ENCODE measurements around the gene NTN5. TPM values are rescaled to one million over a fixed set of nuclear protein-coding genes. Genes with fewer than 3 reads are reported as not detected.
"Not testable (repeated sequence)": the region's sequence is repeated elsewhere in the genome, so short reads cannot be mapped to it uniquely, and the experiment has no call there.

NTN5 gene
- total and polyA plus RNA-seq, 8 donors = 0.12 to 1.8 (median 0.25) TPM; not detected in 1

DNA sequence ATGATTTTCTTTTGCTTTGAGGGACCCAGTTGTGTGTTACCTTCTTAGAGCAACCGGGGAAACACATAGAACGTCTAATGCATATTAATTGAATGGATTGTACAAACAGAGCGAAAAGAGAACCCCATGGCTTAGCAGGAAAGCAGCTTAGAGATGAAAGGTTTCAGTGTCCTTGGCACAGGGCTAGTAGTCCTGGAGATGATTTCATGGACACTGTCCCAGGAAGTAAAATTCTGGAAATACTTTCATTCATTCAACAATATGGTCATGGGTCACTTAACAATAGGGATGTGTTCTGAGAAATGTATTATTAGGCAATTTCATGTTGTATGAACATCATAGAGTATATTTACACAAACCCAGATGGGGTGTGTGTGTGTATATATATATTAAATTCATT, 13.3 kb upstream of the NTN5 start:
- no peaks in the 10 kb centered on the region for H3K9me3 ChIP-seq
- FAIRE-seq (no peak), DNase-seq (no peak), ATAC-seq (no peak)
- intact Hi-C loops (cut with DNase I) = no loop called here
- no peak overlapping the region for H3K4me3 ChIP-seq
- no peaks in the 10 kb centered on the region for H3K27me3 ChIP-seq
- 90 to 94% methylated on average over 3 of the region's 3 CpGs for WGBS, 2 donors
- TF ChIP-seq, protein P1, sequence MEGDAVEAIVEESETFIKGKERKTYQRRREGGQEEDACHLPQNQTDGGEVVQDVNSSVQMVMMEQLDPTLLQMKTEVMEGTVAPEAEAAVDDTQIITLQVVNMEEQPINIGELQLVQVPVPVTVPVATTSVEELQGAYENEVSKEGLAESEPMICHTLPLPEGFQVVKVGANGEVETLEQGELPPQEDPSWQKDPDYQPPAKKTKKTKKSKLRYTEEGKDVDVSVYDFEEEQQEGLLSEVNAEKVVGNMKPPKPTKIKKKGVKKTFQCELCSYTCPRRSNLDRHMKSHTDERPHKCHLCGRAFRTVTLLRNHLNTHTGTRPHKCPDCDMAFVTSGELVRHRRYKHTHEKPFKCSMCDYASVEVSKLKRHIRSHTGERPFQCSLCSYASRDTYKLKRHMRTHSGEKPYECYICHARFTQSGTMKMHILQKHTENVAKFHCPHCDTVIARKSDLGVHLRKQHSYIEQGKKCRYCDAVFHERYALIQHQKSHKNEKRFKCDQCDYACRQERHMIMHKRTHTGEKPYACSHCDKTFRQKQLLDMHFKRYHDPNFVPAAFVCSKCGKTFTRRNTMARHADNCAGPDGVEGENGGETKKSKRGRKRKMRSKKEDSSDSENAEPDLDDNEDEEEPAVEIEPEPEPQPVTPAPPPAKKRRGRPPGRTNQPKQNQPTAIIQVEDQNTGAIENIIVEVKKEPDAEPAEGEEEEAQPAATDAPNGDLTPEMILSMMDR (IDR thresholded peaks at IDR 0.05) = no peak
- H3K4me1 ChIP-seq = peaks cover 0 to 4% (median 0%) of the 10 kb centered on the region in 3 donors
- H3K27ac ChIP-seq = no peak overlapping the region
- H3K36me3 ChIP-seq = no peaks in the 10 kb centered on the region

DNA sequence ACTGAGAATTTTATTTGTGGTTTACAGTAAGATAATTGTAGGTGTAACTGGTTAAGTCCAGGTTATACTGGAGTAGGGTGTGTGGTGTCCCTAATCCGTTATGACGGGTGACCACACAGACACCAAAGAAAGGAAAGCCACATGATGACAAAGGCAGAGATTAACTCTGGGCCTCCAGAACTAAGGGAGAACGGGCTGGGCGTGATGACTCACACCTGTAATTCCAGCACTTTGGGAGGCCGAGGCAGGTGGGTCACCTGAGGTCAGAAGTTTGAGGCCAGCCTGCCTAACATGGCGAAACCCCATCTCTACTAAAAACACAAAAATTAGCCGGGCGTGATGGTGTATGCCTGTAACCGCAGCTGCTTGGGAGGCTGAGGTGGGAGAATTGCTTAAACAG, 12.8 kb upstream of the NTN5 start:
- DNase-seq (no peak), FAIRE-seq (no peak), ATAC-seq (no peak)
- TF ChIP-seq, protein P1 (IDR thresholded peaks at IDR 0.05) = no peak
- intact Hi-C loops (cut with DNase I) = no loop called here
- peaks cover 0 to 4% (median 0%) of the 10 kb centered on the region in 3 donors for H3K4me1 ChIP-seq
- H3K4me3 ChIP-seq = no peak overlapping the region
- H3K27ac ChIP-seq = no peak overlapping the region
- H3K27me3 ChIP-seq = no peaks in the 10 kb centered on the region
- H3K9me3 ChIP-seq = no peaks in the 10 kb centered on the region
- WGBS, 2 donors = 89% methylated on average over 9 of the region's 9 CpGs
- no peaks in the 10 kb centered on the region for H3K36me3 ChIP-seq

DNA sequence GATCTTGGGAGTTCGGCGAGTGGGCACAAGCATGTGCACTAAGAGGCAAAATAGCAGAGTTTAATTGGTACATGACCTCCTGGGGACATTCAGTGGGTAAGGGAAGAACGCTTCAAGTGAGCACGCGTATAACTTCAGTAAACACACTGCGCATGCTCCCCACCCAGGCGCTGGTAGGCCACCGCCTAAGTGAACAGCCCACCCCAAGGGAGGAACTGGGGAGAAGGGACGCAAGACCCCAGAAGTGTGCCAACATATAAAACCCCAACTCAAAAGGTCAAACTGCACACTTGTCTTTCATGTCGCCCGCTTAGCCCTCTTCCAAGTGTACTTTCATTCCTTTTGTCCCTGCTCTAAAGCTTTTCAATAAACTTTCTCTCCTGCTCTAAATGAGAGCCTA, 10.5 kb upstream of the NTN5 start:
- Histone ChIP-seq H3K4me1 (peaks cover 0 to 9% (median 5%) of the 10 kb centered on the region in 3 donors), H3K27me3 (no peaks in the 10 kb centered on the region), H3K4me3 (no peak overlapping the region), H3K9me3 (no peaks in the 10 kb centered on the region), H3K36me3 (no peaks in the 10 kb centered on the region), H3K27ac (no peak overlapping the region)
- DNase-seq (no peak), FAIRE-seq (no peak), ATAC-seq (no peak)
- WGBS, 2 donors = 82 to 85% methylated on average over 10 to 11 of the region's 11 CpGs
- TF ChIP-seq, protein P1 (IDR thresholded peaks at IDR 0.05) = no peak
- intact Hi-C loops (cut with DNase I) = no loop called here

DNA sequence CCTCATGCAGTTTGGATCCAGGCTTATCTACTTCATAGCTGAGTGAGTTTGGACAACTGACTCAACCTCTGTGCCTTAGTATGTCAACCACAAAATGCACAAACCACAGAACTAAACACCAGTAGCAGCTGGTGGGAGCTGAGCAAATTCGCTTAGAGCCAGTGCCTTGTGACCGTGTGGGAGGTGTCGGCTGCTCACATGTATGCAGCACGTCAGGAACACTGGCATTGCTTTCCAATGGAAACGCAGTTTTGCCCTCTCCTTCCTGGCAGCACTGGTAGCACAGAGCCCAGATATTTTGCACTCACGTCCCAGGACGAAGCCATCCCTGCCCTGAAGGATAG, 8.3 kb upstream of the NTN5 start:
- ATAC-seq (no peak), DNase-seq (no peak), FAIRE-seq (no peak)
- Histone ChIP-seq H3K36me3 (no peaks in the 10 kb centered on the region), H3K27me3 (no peaks in the 10 kb centered on the region), H3K4me3 (no peak overlapping the region), H3K27ac (no peak overlapping the region), H3K9me3 (no peaks in the 10 kb centered on the region), H3K4me1 (peaks cover 0 to 9% (median 5%) of the 10 kb centered on the region in 3 donors)
- intact Hi-C loops (cut with DNase I) = no loop called here
- 75 to 90% methylated on average over 7 of the region's 7 CpGs for WGBS, 2 donors
- TF ChIP-seq, protein P1 (IDR thresholded peaks at IDR 0.05) = no peak

DNA sequence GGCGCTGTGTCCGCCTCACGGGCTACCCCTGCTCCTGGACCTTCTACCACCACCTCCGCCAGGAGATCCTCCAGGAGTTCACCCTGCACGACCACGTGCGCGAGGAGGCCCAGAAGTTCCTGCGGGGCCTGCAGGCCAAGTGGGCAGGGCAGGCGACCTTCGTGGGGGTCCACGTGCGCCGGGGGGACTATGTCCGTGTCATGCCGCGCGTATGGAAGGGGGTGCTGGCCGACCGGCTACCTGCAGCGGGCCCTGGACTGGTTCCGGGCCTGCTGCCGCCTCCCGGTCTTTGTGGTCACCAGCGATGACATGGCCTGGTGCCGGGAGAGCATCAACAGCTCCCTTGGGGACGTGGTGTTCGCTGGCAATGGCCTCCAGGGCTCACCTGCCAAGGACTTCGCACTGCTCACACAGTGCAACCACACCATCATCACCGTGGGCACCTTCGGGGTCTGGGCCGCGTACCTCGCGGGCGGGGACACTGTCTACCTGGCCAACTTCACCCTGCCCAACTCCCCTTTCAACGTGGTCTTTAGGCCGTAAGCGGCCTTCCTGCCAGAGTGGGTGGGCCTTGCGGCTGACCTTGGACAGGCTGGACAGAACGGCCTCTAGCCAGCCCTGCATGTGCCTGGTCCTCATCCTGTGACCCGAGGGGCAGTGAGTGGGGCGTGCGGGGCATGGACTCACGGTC, 7.8 kb upstream of the NTN5 start:
- no peaks in the 10 kb centered on the region for H3K27me3 ChIP-seq

DNA sequence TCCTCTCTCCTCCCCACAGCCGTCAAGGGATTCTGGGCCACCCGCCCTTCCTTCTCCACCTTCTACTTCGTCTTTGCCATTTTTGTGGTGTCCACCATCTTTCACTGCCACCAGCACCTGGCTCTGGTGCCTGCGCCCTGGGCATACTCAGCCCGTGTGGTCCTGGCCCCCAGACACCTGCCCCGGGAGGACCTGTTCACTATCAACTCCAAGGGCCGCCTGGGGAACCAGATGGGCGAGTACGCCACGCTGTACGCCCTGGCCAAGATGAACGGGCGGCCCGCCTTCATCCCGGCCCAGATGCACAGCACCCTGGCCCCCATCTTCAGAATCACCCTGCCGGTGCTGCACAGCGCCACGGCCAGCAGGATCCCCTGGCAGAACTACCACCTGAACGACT, 7.2 kb upstream of the NTN5 start:
- FAIRE-seq; DNase-seq; H3K4me1 ChIP-seq; intact Hi-C loops (cut with DNase I); H3K27me3 ChIP-seq; H3K27ac ChIP-seq; H3K36me3 ChIP-seq; ATAC-seq; H3K9me3 ChIP-seq; H3K4me3 ChIP-seq: not testable (repeated sequence)
- 95 to 97% methylated on average over 15 to 18 of the region's 19 CpGs for WGBS, 2 donors

More for the DNA sequence above, 7.8 kb upstream of the NTN5 start:
- ATAC-seq (no peak), DNase-seq (no peak), FAIRE-seq (no peak)
- 92% methylated on average over 45 of the region's 45 CpGs for WGBS, 2 donors
- Histone ChIP-seq H3K27ac (no peak overlapping the region), H3K4me3 (no peak overlapping the region), H3K9me3 (no peaks in the 10 kb centered on the region), H3K36me3 (no peaks in the 10 kb centered on the region), H3K4me1 (peaks cover 0 to 9% (median 5%) of the 10 kb centered on the region in 3 donors)
- TF ChIP-seq, protein P1 (IDR thresholded peaks at IDR 0.05) = no peak
- intact Hi-C loops (cut with DNase I) = no loop called here
